Stimulated activated CD4-positive, alpha-beta T cell treated with anti-CD3 and anti-CD28 coated beads, Interleukin-2, amount 100 ng/mL, for 4 hours (primary cell): ENCODE data around the gene MLN.
A peak's percentile ranks its signal among the peaks of the same experiment; 100 is the strongest.

Experiments used
- DNase-seq: peaks from one replicate; pipeline ENCODE4 v3.0.0-alpha.2; 2020; ENCODE audit warnings: low read depth

Gene MLN

DNA sequence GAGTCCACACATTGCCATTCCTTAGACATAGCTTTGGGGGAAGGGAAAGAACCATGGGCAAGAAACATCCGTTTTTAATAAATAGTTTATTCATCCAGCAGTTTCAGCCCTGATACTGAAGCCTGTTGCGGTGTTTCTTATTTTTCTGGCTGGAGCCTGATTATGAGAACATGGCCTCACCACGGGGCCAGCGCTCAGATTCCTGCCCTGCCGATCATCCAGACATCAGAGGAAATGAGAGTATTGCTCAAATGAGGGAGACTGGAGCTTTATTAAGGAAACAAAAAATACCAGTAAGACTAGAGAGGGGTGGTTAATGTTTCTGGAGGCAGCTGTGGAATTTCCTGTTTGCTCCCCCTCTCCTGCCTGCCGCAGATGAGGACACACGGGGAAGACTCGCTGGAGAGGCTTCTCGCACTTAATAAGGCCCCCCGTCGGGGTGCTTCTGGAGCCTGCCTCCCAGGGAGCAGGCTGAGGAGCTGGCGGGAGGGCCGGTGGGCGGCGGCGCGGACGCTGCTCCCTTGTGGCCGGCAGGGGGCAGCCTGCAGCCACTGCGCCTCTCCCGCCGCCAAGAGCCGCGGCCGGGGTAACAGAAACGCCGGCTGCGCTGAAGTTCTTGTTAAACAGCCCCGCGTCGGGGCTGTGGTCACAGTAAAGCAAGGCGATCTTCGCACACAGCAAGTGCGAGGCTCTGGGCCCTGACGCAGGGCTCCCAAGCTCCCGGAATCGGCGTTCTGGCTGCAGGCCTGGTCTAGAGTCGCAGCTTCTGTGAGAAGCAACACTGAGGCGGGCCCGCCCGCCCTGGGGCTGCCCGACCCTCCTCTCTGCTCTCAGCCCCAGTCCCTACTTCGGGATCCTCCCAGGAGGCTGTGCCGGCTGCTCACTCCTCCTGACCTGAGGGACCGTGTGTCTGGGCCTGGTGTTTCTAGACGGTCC lies 32.4 kb downstream of the MLN start:
- DNase-seq, result peak; percentile 46

GRCh38 chr6:33770833-33771145 lies 33.0 kb downstream of the MLN start:
- DNase-seq, result no peak

- no peak for DNase-seq
Observed at GRCh38 chr6:33770124-33770832, 33.5 kb downstream of the MLN start.

- DNase-seq, result no peak
Observed at GRCh38 chr6:33769248-33769821, 34.5 kb downstream of the MLN start.

GRCh38 chr6:33768644-33769120 lies 35.1 kb downstream of the MLN start:
- DNase-seq, result peak; percentile 60

DNA sequence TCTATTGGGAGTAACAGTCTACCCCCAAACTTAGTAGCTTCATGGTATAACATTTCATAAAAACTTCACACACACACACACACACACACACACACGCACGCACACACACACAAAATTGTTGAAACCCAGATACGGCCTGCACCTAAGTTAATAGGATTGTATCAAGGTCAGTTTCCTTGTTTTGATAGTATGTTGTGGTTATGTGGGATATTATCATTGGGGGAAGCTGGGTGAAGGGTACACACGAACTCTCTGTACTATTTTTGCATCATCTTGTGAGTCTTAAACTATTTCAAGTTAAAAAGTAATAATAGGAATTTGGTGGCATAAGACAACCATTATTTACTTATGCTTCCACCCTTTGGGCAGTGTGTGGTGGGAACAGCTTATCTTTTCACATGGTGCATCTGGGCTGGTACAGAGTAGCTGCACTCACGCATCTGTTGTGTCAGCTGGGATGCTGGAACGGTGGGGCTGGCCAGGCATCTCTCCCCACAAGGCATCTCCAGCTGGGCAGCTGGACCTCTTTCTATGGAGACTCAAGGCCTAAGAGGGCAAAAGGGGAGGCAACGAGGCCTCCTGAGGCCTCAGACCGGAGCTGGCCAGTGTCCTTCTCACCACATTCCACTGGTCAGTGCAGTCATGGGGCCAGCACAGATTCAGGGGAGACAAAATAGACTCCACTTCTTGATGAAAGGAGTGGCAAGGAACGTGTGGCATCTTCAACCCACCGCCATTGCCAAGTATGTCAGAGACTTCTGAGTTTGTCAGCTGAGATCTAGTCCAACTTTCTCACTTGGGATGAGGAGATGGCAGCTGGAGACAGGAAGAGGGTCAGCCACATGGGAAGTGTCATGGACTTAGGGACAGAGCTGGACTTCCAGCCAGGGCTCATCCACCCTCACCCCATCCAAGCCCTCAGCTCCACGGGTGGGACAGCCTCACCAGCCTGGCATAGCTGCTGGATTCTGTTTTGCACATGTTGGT lies 36.6 kb downstream of the MLN start:
- no peak for DNase-seq

DNA sequence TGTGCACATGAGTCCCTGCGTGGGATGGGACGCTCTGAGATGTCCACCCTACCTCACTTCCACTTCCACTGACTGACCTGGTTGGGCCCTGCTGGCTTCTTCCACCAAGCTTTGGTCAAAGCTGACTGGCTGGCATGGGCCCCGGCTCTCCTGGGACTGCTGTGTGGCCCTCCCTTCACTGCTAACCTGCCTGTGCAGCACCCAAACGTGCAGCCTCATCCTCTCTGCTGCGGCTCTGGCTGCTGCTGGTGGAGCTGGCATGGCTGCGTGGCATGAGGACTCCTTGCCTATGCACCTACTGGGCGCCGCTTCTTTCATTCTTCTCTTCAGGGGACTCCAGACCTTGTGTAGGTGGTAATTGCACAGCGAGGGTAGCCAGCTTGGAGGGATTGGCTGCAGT lies 38.4 kb downstream of the MLN start:
- no peak for DNase-seq

- no peak for DNase-seq
Observed at GRCh38 chr6:33764036-33764435, 39.8 kb downstream of the MLN start.

GRCh38 chr6:33763483-33763882 lies 40.3 kb downstream of the MLN start:
- no peak for DNase-seq

GRCh38 chr6:33762713-33763112 lies 41.1 kb downstream of the MLN start:
- no peak for DNase-seq

GRCh38 chr6:33761922-33762629 lies 41.7 kb downstream of the MLN start:
- peak; percentile 13 for DNase-seq

DNA sequence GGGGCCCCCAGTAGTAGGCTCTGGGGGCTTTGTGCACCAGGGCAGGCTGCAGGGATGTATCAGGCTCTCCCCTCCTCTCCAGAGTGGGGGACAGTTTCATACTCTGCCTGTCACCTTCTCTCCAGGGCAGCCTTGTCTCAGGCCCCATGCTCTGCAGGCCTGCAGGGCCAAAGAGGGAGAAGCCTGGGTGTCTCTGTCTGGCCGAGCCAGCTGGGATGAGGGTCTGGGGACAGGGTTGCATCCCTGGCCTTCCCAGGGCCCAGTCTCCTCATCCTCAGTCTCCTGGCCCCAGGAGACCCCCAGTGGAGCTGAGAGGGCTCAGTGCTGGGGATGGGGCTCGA lies 42.3 kb downstream of the MLN start:
- no peak for DNase-seq

GRCh38 chr6:33759887-33760629 lies 43.7 kb downstream of the MLN start:
- DNase-seq, result no peak

DNA sequence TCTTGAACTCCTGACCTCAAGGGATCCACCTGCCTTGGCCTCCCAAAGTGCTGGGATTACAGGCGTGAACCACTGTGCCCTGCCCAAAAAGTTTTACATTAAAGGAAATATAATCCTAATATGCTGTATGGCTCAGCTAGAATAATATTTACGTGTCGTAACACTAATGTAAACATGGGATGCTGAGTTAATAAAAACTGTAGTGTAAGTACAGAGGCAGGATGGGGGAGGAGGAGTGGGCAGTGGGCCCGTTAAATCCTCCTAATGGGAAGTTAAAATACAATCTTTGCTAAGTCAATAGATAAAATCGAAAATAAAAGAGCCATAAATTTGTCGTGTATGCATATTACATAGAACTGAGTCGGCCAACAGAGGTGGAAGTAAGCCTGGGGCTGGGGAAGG lies 45.0 kb downstream of the MLN start:
- DNase-seq, result no peak

DNA sequence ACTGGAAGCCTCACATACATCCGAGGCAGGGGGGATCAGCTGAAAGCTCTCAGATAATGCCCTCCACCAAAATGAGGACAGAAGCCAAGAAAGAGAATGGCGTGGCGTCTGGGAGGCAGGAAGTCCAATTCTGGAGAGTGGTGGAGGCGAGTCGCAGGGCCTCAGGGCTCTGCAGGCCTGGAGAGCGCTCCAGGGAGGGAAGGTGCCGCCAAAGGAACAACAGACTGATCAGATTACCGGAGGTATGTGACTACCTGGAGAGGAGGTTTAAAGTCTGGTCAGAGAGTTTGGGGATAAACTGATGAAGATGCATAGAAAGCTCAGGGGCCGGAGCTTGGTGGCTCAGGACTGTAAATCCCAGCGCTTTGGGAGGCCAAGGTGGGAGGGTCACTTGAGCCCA lies 45.9 kb downstream of the MLN start:
- no peak for DNase-seq

- DNase-seq, result no peak
Observed at GRCh38 chr6:33757113-33757512, 46.7 kb downstream of the MLN start.

- no peak for DNase-seq
Observed at GRCh38 chr6:33756211-33756954, 47.4 kb downstream of the MLN start.

DNA sequence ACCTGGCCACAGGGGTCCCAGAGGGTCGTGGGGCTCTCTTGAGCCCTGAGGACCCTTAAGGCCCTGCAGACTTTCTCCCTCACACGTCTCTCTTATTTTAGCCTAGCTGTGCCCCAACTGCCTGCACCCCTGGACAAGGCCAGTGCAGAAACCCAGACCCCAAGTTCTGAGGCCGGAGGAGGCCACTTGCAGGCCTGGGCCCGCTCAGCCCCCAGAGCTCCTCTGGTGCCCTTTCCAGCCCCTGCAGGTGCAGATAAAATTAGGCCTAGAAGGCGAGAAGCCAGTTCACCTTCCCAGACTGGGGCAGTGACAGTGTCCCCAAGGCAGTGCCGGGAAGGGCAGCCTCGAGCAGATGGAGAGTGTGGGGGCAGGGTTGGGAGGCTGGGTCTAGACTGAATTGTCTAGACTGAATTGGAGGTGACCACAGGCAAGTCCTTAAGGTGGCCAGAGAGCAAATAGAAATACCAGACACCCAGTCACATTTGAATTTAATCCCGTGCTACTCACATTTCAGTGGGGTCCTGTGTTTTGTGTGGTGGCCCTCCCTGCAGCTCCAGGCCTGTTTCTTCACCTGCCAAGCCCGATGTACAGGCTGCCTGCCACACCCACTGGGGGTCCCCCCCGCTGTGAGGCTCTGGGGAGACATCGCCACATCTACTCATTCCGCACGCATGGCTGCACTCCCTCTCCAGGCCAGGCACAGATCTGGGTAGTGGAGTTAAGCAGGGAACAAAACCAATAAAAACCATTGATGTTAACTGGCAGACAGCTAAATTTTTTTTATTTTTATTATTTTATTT lies 48.5 kb downstream of the MLN start:
- no peak for DNase-seq

DNA sequence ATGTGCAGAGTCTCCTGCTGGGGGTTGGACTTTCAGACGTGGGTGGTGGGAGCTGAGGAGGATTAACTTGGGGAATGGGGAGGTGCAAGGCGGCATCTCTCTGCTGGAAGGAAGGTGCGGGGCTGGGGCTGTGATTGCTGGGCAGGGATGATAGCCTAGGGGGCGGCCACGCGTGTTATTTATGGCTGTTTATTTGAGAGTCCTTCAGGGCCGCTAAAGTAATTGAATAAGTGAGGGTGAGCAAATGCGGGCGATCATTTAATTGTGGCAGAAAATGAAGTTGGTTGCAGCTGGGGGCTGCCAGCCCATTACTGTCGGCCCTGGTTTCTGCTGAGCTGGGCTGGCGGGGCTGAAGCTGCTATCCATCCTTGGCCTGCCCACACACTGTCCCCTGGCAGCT lies 49.6 kb downstream of the MLN start:
- DNase-seq, result no peak
